H1 (cell line): ENCODE results near the gene PKP1. TPM values are rescaled to one million over a fixed set of nuclear protein-coding genes. Genes with fewer than 3 reads are reported as not detected.

Experiments
- CTCF ChIA-PET: fragments of 300-600 bp; sonication (Branson Sonifier 250); formaldehyde crosslinking; loops from one replicate; lab custom pipeline; 2021; ENCODE audit not compliant: partially characterized antibody; lab: Charles Lee
- POLR2A ChIA-PET: fragments of 300-600 bp; sonication (Branson Sonifier 250); formaldehyde crosslinking; loops from one replicate; lab custom pipeline; 2021; ENCODE audit warnings: inconsistent platforms; ENCODE audit not compliant: partially characterized antibody; lab: Charles Lee
- DNase-seq, 2 experiments: peaks; one replicate each; pipeline versions ENCODE4 v3.0.0 to v3.0.0-alpha.2; 2010 to 2022; ENCODE audit warnings: low spot score in 2 of 2, low read depth in 1 of 2, mixed read lengths in 1 of 2
- FAIRE-seq: peaks from 2 replicates; lab custom pipeline; 2011; peaks lifted over from hg19 to GRCh38; lab: Jason Lieb, UNC
- H2AFZ ChIP-seq: 2 replicates; pipeline ENCODE4 v1.8.1; 2012; ENCODE audit warnings: low read length, inconsistent platforms
- H2AK5ac ChIP-seq: 2 replicates; pipeline ENCODE4 v1.6.1; 2013; ENCODE audit warnings: low read depth, low read length
- H2BK120ac ChIP-seq: replicated peaks from 2 replicates; pipeline ENCODE3; 2013; ENCODE audit warnings: low read depth, low read length, inconsistent platforms
- H2BK12ac ChIP-seq: 2 replicates; pipeline ENCODE4 v1.6.1; 2013; ENCODE audit warnings: low read depth, low read length
- H2BK15ac ChIP-seq: 2 replicates; pipeline ENCODE4 v1.6.1; 2013; ENCODE audit warnings: low read length
- H2BK20ac ChIP-seq: 2 replicates; pipeline ENCODE4 v1.6.1; 2013; ENCODE audit warnings: low read length
- H2BK5ac ChIP-seq: 2 replicates; pipeline ENCODE4 v1.6.1; 2013; ENCODE audit warnings: low read depth, low read length
- H3K14ac ChIP-seq: 2 replicates; pipeline ENCODE4 v1.6.1; 2013; ENCODE audit warnings: inconsistent platforms; ENCODE audit not compliant: insufficient read length
- H3K18ac ChIP-seq: 2 replicates; pipeline ENCODE4 v1.6.1; 2013; ENCODE audit warnings: low read length; ENCODE audit errors: extremely low read depth
- H3K23ac ChIP-seq: 2 replicates; pipeline ENCODE4 v1.6.1; 2013; ENCODE audit warnings: inconsistent platforms; ENCODE audit not compliant: insufficient read length
- H3K23me2 ChIP-seq: 2 replicates; pipeline ENCODE4 v1.6.1; 2013; ENCODE audit warnings: low read depth, low read length
- H3K27ac ChIP-seq: 2 replicates; pipeline ENCODE4 v1.6.1; 2011; ENCODE audit warnings: low read depth, low read length, inconsistent platforms
- H3K27me3 ChIP-seq, 4 experiments: replicated peaks in 1 of 4; 1 replicate in 1 of 4; 2 replicates in 3 of 4; pipeline versions ENCODE4 v1.6.1 to v1.8.1; 2011 to 2013; ENCODE audit warnings: low read length in 3 of 4, mild to moderate bottlenecking in 3 of 4, inconsistent platforms in 2 of 4, mixed read lengths in 2 of 4, moderate library complexity in 1 of 4; ENCODE audit not compliant: control insufficient read depth in 3 of 4, insufficient read depth in 3 of 4; ENCODE audit errors: extremely low read depth in 1 of 4
- H3K36me3 ChIP-seq, 4 experiments: 2 replicates each; pipeline versions ENCODE4 v1.6.1 to v1.8.1; 2011 to 2013; ENCODE audit warnings: mild to moderate bottlenecking in 4 of 4, low read length in 3 of 4, moderate library complexity in 2 of 4, control low read depth in 1 of 4, inconsistent platforms in 1 of 4; ENCODE audit not compliant: insufficient read depth in 4 of 4, control insufficient read depth in 2 of 4
- H3K4ac ChIP-seq: replicated peaks from 2 replicates; pipeline ENCODE3; 2013; ENCODE audit warnings: low read length, low read depth, mixed read lengths, inconsistent platforms; ENCODE audit not compliant: insufficient read length
- H3K4me1 ChIP-seq, 4 experiments: replicated peaks in 1 of 4; 1 replicate in 1 of 4; 2 replicates in 3 of 4; pipeline versions ENCODE4 v1.6.1 to v1.8.1; 2011 to 2013; ENCODE audit warnings: low read length in 3 of 4, inconsistent platforms in 2 of 4, mixed read lengths in 1 of 4; ENCODE audit not compliant: insufficient read depth in 4 of 4, control insufficient read depth in 3 of 4
- H3K4me2 ChIP-seq, 2 experiments: 2 replicates each; pipeline versions ENCODE4 v1.6.1 to v1.8.1; 2011 to 2013; ENCODE audit warnings: low read depth in 2 of 2, low read length in 2 of 2, control low read depth in 1 of 2, inconsistent platforms in 1 of 2, mild to moderate bottlenecking in 1 of 2; ENCODE audit not compliant: insufficient read depth in 1 of 2
- H3K4me3 ChIP-seq, 4 experiments: fragments of 200-600, 300-600 bp in 1 of 4; sonication (generic), shearing (Covaris generic), sonication (Bioruptor Twin) in 1 of 4; 2 replicates each; pipeline versions ENCODE4 v1.5.1 to v1.8.1; 2011 to 2016; ENCODE audit warnings: low read length in 4 of 4, low read depth in 3 of 4, control low read depth in 2 of 4, inconsistent platforms in 2 of 4, mild to moderate bottlenecking in 2 of 4, mixed read lengths in 1 of 4, moderate library complexity in 1 of 4; ENCODE audit not compliant: insufficient read depth in 2 of 4; ENCODE audit errors: extremely low read depth in 1 of 4
- H3K56ac ChIP-seq: replicated peaks from 2 replicates; pipeline ENCODE3; 2013; ENCODE audit warnings: low read depth, mild to moderate bottlenecking, mixed read lengths, low read length, inconsistent platforms; ENCODE audit not compliant: insufficient read length
- H3K79me1 ChIP-seq: 2 replicates; pipeline ENCODE4 v1.6.1; 2013; ENCODE audit warnings: low read depth, low read length, control low read depth
- H3K79me2 ChIP-seq, 2 experiments: 2 replicates each; pipeline versions ENCODE4 v1.6.1 to v1.8.1; 2012 to 2013; ENCODE audit warnings: low read length in 2 of 2, mild to moderate bottlenecking in 2 of 2, inconsistent platforms in 1 of 2; ENCODE audit not compliant: insufficient read depth in 2 of 2, control insufficient read depth in 1 of 2
- H3K9ac ChIP-seq, 4 experiments: replicated peaks in 1 of 4; 1 replicate in 1 of 4; 2 replicates in 3 of 4; pipeline versions ENCODE4 v1.6.1 to v1.8.1; 2011 to 2013; ENCODE audit warnings: low read depth in 3 of 4, low read length in 3 of 4, control low read depth in 2 of 4, mild to moderate bottlenecking in 2 of 4, moderate library complexity in 2 of 4, inconsistent platforms in 1 of 4; ENCODE audit errors: extremely low read depth in 1 of 4
- H3K9me3 ChIP-seq, 2 experiments: 2 replicates each; pipeline versions ENCODE4 v1.6.1 to v1.8.1; 2012 to 2013; ENCODE audit warnings: mild to moderate bottlenecking in 2 of 2, moderate library complexity in 2 of 2, control low read depth in 1 of 2, inconsistent platforms in 1 of 2, low read depth in 1 of 2, low read length in 1 of 2, mixed read lengths in 1 of 2; ENCODE audit not compliant: insufficient read depth in 2 of 2
- H4K20me1 ChIP-seq, 2 experiments: replicated peaks in 1 of 2; 2 replicates each; pipeline versions ENCODE3 to v1.8.1; 2011 to 2013; ENCODE audit warnings: inconsistent platforms in 2 of 2, low read length in 2 of 2, mild to moderate bottlenecking in 1 of 2; ENCODE audit not compliant: insufficient read depth in 2 of 2, control insufficient read depth in 1 of 2
- H4K5ac ChIP-seq: 2 replicates; pipeline ENCODE4 v1.6.1; 2013; ENCODE audit warnings: low read length, low read depth, mixed read lengths, inconsistent platforms; ENCODE audit not compliant: insufficient read length
- H4K8ac ChIP-seq: 2 replicates; pipeline ENCODE4 v1.8.0; 2013; ENCODE audit warnings: mild to moderate bottlenecking, moderate library complexity, low read length, inconsistent platforms; ENCODE audit not compliant: insufficient read depth; ENCODE audit errors: extremely low read depth
- H4K91ac ChIP-seq: replicated peaks from 2 replicates; pipeline ENCODE3; 2013; ENCODE audit warnings: low read length, mixed read lengths, inconsistent platforms; ENCODE audit not compliant: insufficient read length
- BCL11A ChIP-seq, 2 experiments: IDR thresholded peaks; one replicate each; pipeline ENCODE4 v1.6.1; 2011; ENCODE audit warnings: low read depth in 2 of 2, low read length in 2 of 2, mild to moderate bottlenecking in 2 of 2
- CBX8 ChIP-seq: fragments of 300-800, 300-1000 bp; sonication (generic); IDR thresholded peaks from 2 replicates; pipeline ENCODE4 v1.7.1; 2016; ENCODE audit warnings: low read depth, low read length, borderline replicate concordance
- EP300 ChIP-seq, 2 experiments: IDR thresholded peaks; 1 replicate in 1 of 2; 2 replicates in 1 of 2; pipeline ENCODE4 v1.6.1; 2011 to 2012; ENCODE audit warnings: low read depth in 2 of 2, low read length in 2 of 2, mild to moderate bottlenecking in 2 of 2, borderline replicate concordance in 1 of 2, inconsistent platforms in 1 of 2, moderate library complexity in 1 of 2
- JUN ChIP-seq: IDR thresholded peaks from 2 replicates; pipeline ENCODE4 v1.6.1; 2011; ENCODE audit warnings: low read depth, mild to moderate bottlenecking, improper control_type of control experiment, low read length
- MAFK ChIP-seq: IDR thresholded peaks from 2 replicates; pipeline ENCODE4 v1.6.1; 2012; ENCODE audit warnings: low read depth, mild to moderate bottlenecking, improper control_type of control experiment, low read length
- SP2 ChIP-seq: IDR thresholded peaks from 2 replicates; pipeline ENCODE4 v1.6.1; 2012; ENCODE audit warnings: mild to moderate bottlenecking, low read length, inconsistent platforms
- SRF ChIP-seq: IDR thresholded peaks from 2 replicates; pipeline ENCODE4 v1.6.1; 2011; ENCODE audit warnings: mild to moderate bottlenecking, low read depth, low read length, moderate library complexity
- USF2 ChIP-seq: IDR thresholded peaks from 2 replicates; pipeline ENCODE4 v1.6.1; 2011; ENCODE audit warnings: low read length, improper control_type of control experiment
- ZNF274 ChIP-seq: IDR thresholded peaks from 2 replicates; pipeline ENCODE4 v1.7.0; 2012; ENCODE audit warnings: low read length, borderline replicate concordance; ENCODE audit errors: extremely low read depth
- WGBS, 2 experiments: shearing (Covaris generic) in 1 of 2; methylation state at CpG; one replicate each; pipeline versions ENCODE4 v1.1.6 to v1.1.7; 2013 to 2015; ENCODE audit warnings: low lambda C conversion rate in 2 of 2, mixed read lengths in 2 of 2, inconsistent platforms in 1 of 2, low coverage in 1 of 2, missing lambda C conversion rate in 1 of 2; ENCODE audit not compliant: insufficient replicate concordance in 2 of 2, insufficient coverage in 1 of 2, insufficient read length in 1 of 2; ENCODE audit errors: extremely low coverage in 1 of 2, missing lambda C conversion rate in 1 of 2; 5-methylcytosine and 5-hydroxymethylcytosine counted together
- polyA plus RNA-seq, 7 experiments: library from polyadenylated mRNA; depleted of rRNA in 3 of 7; stranded (reverse) in 5 of 7; unstranded in 2 of 7; fragments of >200 nt in 5 of 7; fragments of 200-250 nt in 2 of 7; gene quantifications; 1 replicate in 5 of 7; 2 replicates in 1 of 7; 4 replicates in 1 of 7; pipeline versions ENCODE4 v1.2.1 to v1.2.3, GENCODE V29; 2011 to 2013; ENCODE audit warnings: missing spikeins in 2 of 7, mixed read lengths in 2 of 7
- total RNA-seq: library from RNA; stranded (reverse); fragmentation: NEBNext Ultra II Directional; extraction: Animal tissue kit (Norgen Biotek cat#: 25700); gene quantifications from 2 replicates; pipeline ENCODE4 v1.2.1, GENCODE V29; 2021

Gene PKP1
- total and polyA plus RNA-seq, 2 of the 8 experiments (the other 6 are each of a cell fraction or from before 2014, with no cell fraction given), result 0.21 to 0.95 TPM

GRCh38 chr1:201241736-201242135, 41.6 kb upstream of the PKP1 start:
- no peak for FAIRE-seq
- no peak overlapping the region for H2AK5ac ChIP-seq
- TF ChIP-seq JUN (no peak), EP300 (IDR thresholded peaks at IDR 0.05; ENCODE audit: borderline replicate concordance in 1 of 2, low read depth in 2 of 2, low read length in 2 of 2) (no peak), BCL11A (IDR thresholded peaks at IDR 0.05; ENCODE audit: low read depth in 2 of 2, low read length in 2 of 2) (no peak), SRF (no peak), USF2 (no peak), SP2 (no peak), CBX8 (no peak), MAFK (no peak), ZNF274 (no peak)

More at GRCh38 chr1:201241736-201242135, 41.6 kb upstream of the PKP1 start:
- Histone ChIP-seq H3K4me3 (no peak overlapping the region), H2BK120ac (no peak overlapping the region), H3K79me2 (no peaks in the 10 kb centered on the region), H3K18ac (no peak overlapping the region), H3K27ac (no peak overlapping the region), H2BK15ac (no peak overlapping the region), H3K9ac (no peak overlapping the region), H3K36me3 (no peaks in the 10 kb centered on the region), H3K79me1 (no peaks in the 10 kb centered on the region), H3K27me3 (no peaks in the 10 kb centered on the region), H3K23ac (no peak overlapping the region), H3K4ac (no peak overlapping the region), H2BK20ac (no peak overlapping the region), H3K4me2 (no peak overlapping the region), H4K20me1 (no peaks in the 10 kb centered on the region), H3K9me3 (peaks cover 0 to 6% of the 10 kb centered on the region in 2 experiments; a peak in 2 of 4 replicates), H2BK12ac (no peak overlapping the region), H3K56ac (no peak overlapping the region), H4K8ac (no peak overlapping the region), H4K5ac (no peak overlapping the region), H3K4me1 (no peaks in the 10 kb centered on the region), H4K91ac (no peak overlapping the region), H2AFZ (no peak overlapping the region), H3K23me2 (no peaks in the 10 kb centered on the region), H3K14ac (no peak overlapping the region), H2BK5ac (no peak overlapping the region)
- ChIA-PET POLR2A (no interaction called here), CTCF (interaction anchor here (1.0 to 1.8 kb wide), 2 partner anchors 13 to 20 kb away, joined by 3 to 5 read pairs; no protein-coding TSS in a partner anchor)
- 94% methylated on average over 2 of the region's 2 CpGs; no CpG with 5 or more reads in 1 of the 2 experiments for whole genome bisulfite sequencing, 2 experiments
- DNase-seq, result no peak
